DND-41 (cell line): ENCODE measurements around the gene CCDC144A.
"Not testable (repeated sequence)": the region's sequence is repeated elsewhere in the genome, so short reads cannot be mapped to it uniquely, and the experiment has no call there.

Experiments
- ATAC-seq: fragments of 200-7000 bp; cut with Tn5 transposase; 3 replicates; pipeline ENCODE4 v1.9.1; 2021; ENCODE audit warnings: low read depth; ENCODE audit not compliant: insufficient read depth
- DNase-seq: peaks from one replicate; pipeline ENCODE4 v3.0.0-alpha.2; 2020
- H2AFZ ChIP-seq: 2 replicates; pipeline ENCODE4 v1.6.0; 2012; ENCODE audit warnings: low read depth, low read length
- H3K27ac ChIP-seq: 2 replicates; pipeline ENCODE4 v1.5.1; 2012; ENCODE audit warnings: low read length, inconsistent platforms
- H3K27me3 ChIP-seq: fragments of 200-600 bp; sonication (generic); 2 replicates; pipeline ENCODE4 v1.6.0; 2012; ENCODE audit warnings: low read length, mild to moderate bottlenecking, inconsistent platforms; ENCODE audit not compliant: insufficient read depth, poor library complexity
- H3K36me3 ChIP-seq: 2 replicates; pipeline ENCODE4 v1.5.1; 2012; ENCODE audit warnings: low read length, inconsistent platforms; ENCODE audit not compliant: insufficient read depth
- H3K4me1 ChIP-seq: 2 replicates; pipeline ENCODE4 v1.5.1; 2012; ENCODE audit warnings: mild to moderate bottlenecking, low read length; ENCODE audit not compliant: insufficient read depth
- H3K4me2 ChIP-seq: 2 replicates; pipeline ENCODE4 v1.6.0; 2012; ENCODE audit warnings: mild to moderate bottlenecking, moderate library complexity, low read length, inconsistent platforms; ENCODE audit not compliant: insufficient read depth
- H3K4me3 ChIP-seq, 2 experiments: fragments of 200-600 bp in 1 of 2; shearing (Covaris generic) in 1 of 2; 2 replicates each; pipeline ENCODE4 v1.5.1; 2012 to 2016; ENCODE audit warnings: inconsistent platforms in 2 of 2, low read length in 2 of 2, mild to moderate bottlenecking in 2 of 2, low read depth in 1 of 2, moderate library complexity in 1 of 2
- H3K79me2 ChIP-seq: 2 replicates; pipeline ENCODE4 v1.6.0; 2012; ENCODE audit warnings: low read length, inconsistent platforms; ENCODE audit not compliant: insufficient read depth
- H3K9ac ChIP-seq: 2 replicates; pipeline ENCODE4 v1.6.0; 2012; ENCODE audit warnings: low read depth, mild to moderate bottlenecking, inconsistent platforms, low read length, moderate library complexity
- H3K9me3 ChIP-seq: 2 replicates; pipeline ENCODE4 v1.5.1; 2012; ENCODE audit warnings: low read length, moderate library complexity, mild to moderate bottlenecking, inconsistent platforms; ENCODE audit not compliant: insufficient read depth, severe bottlenecking
- H4K20me1 ChIP-seq: 2 replicates; pipeline ENCODE4 v1.6.0; 2012; ENCODE audit warnings: low read length; ENCODE audit not compliant: insufficient read depth

CCDC144A gene

DNA sequence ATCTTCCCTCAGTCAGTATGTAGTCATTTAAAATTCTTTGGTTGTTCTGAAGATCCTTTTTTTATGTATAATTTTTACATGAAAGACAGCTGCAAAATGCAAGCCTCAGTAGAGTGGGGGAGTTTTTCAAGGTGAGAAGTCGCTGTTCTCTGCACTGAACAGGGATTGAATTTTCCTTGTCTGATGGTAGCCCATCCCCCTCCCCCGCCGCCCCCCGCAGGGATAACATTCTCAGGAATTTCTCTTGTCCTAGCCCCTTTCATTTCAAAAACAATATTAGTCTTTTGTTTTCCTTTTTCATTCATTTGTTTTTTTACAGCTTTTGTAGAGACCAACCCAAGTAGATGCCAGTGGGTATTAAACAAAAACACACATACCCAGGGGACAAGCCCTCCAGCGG, 2.9 kb upstream of the CCDC144A start:
- not testable (repeated sequence) for H4K20me1 ChIP-seq, H3K79me2 ChIP-seq, H3K27ac ChIP-seq, H3K9me3 ChIP-seq, H3K4me2 ChIP-seq, ATAC-seq, H3K36me3 ChIP-seq, H3K27me3 ChIP-seq, H3K9ac ChIP-seq, H3K4me1 ChIP-seq, H3K4me3 ChIP-seq, DNase-seq, H2AFZ ChIP-seq

GRCh38 chr17:16690447-16690846, 406 bp downstream of the CCDC144A start:
- not testable (repeated sequence) for H3K27ac ChIP-seq, H3K27me3 ChIP-seq, DNase-seq, H2AFZ ChIP-seq, H4K20me1 ChIP-seq, H3K4me1 ChIP-seq, H3K36me3 ChIP-seq, ATAC-seq, H3K9me3 ChIP-seq, H3K9ac ChIP-seq, H3K79me2 ChIP-seq, H3K4me2 ChIP-seq, H3K4me3 ChIP-seq

DNA sequence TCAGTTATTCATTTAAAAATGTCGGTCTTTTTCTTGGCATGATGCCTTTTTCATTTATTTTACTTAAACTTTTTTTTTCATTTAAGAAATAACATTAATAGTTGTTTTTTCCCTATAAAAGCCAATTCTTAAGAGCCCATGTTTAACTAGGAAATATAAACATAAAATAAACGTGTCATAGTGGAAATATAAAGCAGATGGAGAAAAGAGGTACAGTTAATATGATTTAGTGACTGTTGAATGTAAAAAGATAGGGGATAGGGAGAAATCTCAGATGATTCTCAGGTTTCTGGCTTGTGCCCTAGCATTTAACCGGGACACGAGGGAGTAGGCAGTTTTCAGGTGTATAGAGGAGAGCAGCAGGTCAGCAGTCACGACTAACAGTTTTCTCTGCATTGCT, 7.6 kb downstream of the CCDC144A start:
- not testable (repeated sequence) for H2AFZ ChIP-seq, H3K79me2 ChIP-seq, H3K9ac ChIP-seq, H3K4me3 ChIP-seq, H3K27me3 ChIP-seq, H3K4me1 ChIP-seq, H3K9me3 ChIP-seq, DNase-seq, H3K27ac ChIP-seq, H3K4me2 ChIP-seq, H3K36me3 ChIP-seq, ATAC-seq, H4K20me1 ChIP-seq

DNA sequence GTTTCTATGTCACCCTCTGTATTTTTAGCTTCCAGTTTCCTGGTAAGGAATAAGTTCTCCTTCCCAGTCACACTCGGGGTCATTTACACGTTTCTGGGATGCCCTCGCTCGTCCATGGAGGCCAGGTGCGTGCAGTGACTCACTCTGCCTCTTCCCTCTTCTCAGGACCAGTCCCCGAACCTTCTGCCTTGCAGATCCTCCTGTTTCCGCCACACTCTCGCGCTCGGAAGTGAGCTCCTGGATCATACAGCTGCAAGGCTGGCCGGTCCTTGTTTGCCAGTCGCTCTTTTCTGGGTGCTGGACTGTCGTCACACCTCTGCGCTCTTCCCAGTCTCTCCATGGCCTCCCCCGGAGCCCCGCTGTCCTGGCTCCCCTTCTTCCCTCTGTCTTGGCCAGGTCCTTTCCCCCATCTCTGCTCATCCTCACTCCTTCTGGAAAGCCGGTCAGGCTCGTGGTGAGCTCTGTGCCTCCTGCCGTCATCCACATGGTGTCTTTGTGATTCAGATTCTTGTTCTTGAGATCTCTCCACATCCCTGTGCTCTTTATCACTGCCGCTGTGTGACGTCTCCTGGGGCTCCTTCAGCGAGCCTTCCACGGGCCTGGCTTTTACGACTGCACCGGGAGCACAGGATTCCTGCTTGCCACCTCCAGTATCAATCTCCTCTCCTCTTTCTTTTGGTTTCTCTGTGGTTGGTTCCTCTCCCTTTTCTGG, 55.6 kb downstream of the CCDC144A start:
- not testable (repeated sequence) for H3K9ac ChIP-seq, H3K4me3 ChIP-seq, H3K4me1 ChIP-seq, H2AFZ ChIP-seq, ATAC-seq, H3K36me3 ChIP-seq, H3K9me3 ChIP-seq, H3K4me2 ChIP-seq, DNase-seq, H3K27me3 ChIP-seq, H4K20me1 ChIP-seq, H3K27ac ChIP-seq, H3K79me2 ChIP-seq

DNA sequence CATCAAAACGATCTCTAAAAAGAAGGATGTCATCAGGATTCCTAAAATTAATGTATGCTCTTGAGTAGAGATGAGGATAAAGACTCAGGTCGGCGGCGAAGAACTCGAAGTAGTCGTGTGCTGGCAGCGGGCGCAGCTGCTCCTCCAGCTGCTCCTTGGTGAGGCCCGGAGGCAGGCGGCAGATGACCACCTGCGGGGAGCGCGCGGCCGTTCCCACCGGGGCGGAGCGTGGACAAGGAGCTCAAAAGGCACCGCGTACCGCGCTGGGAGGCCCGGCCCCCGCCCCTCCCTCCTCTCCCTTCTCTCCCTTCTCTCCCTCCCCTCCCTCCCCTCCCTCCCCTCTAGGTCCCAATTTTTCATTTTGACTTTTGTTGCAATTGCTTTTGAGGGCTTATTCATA, 56.5 kb downstream of the CCDC144A start:
- not testable (repeated sequence) for H4K20me1 ChIP-seq, H3K4me2 ChIP-seq, H3K36me3 ChIP-seq, H3K27ac ChIP-seq, H2AFZ ChIP-seq, H3K27me3 ChIP-seq, H3K79me2 ChIP-seq, H3K4me3 ChIP-seq, H3K4me1 ChIP-seq, H3K9me3 ChIP-seq, ATAC-seq, H3K9ac ChIP-seq, DNase-seq

DNA sequence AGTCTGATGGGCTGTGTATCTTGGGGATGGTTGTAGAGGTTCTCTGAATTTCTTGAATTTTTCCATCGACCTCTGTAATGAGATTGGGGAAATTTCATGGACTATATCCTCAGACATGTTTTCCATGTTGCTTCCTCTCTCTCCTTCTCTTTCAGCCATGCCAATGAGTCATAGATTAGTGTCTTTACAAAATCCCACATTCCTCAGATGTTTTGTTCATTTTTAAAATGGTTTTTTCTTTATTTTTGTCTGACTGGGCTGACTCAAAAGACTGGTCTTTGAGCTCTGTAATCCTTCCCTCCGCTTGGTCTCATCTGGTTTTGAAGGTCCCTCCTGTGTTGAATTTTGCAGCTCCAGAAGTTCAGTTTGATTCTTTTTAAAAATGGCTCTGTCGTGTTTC, 60.5 kb downstream of the CCDC144A start:
- H3K4me1 ChIP-seq, ATAC-seq, H2AFZ ChIP-seq, H3K9ac ChIP-seq, H3K4me3 ChIP-seq, H4K20me1 ChIP-seq, DNase-seq, H3K4me2 ChIP-seq, H3K27ac ChIP-seq, H3K9me3 ChIP-seq, H3K36me3 ChIP-seq, H3K79me2 ChIP-seq, H3K27me3 ChIP-seq: not testable (repeated sequence)
